GM19395 (cell line): ENCODE results near the gene SLAMF7.
A peak's percentile ranks its signal among the peaks of the same experiment; 100 is the strongest.

ENCODE experiments used
- ATAC-seq: cut with Tn5 transposase; IDR thresholded peaks from one replicate; pipeline ENCODE4 v1.9.1; 2021; ENCODE audit warnings: mild to moderate bottlenecking, moderate library complexity; ENCODE audit not compliant: unreplicated experiment

SLAMF7 gene

GRCh38 chr1:160744852-160745520, 5.9 kb downstream of the SLAMF7 start:
- ATAC-seq = no peak

DNA sequence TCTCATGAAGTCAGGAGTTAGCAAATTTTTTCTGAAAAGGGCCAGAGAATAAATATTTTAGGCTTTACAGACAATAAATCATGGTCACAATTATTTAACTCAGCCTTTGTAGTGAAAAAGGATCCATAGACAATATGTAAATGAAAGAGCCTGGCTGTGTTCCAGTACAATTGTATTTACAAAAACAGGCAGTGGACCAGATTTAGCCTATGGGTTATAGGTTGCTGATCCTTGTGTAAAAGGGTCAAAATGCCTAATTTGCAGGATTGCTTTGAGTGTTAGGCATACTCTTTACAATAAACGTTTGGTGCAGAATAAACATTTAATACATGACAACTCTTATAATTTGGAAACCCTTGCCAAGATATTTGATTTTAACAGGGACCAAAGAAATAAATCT, 6.5 kb downstream of the SLAMF7 start:
- no peak for ATAC-seq

- ATAC-seq = no peak
These were observed 7.9 kb downstream of the SLAMF7 start for GRCh38 chr1:160746836-160747500.

- no peak for ATAC-seq
These were observed 8.7 kb downstream of the SLAMF7 start for GRCh38 chr1:160747717-160748116.

DNA sequence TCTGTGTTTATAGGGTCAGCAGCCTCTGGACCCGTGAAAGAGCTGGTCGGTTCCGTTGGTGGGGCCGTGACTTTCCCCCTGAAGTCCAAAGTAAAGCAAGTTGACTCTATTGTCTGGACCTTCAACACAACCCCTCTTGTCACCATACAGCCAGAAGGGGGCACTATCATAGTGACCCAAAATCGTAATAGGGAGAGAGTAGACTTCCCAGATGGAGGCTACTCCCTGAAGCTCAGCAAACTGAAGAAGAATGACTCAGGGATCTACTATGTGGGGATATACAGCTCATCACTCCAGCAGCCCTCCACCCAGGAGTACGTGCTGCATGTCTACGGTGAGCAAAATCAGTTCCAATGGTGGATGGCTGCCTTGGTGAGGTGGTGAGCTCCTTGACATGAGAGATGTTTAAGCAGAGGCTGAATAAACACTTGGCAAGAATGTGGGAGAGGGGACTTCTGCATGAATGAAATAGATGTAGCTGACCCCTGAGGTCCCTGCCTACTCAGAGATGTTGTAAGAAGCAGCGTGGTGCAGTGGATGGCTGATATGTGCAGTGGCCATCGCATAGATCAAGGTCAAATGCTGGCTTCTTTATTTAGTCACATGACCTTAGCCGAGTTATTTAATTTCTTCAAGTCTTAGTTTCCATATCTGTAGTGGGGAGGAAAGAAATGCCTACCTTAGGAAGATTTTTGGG, 9.3 kb downstream of the SLAMF7 start:
- no peak for ATAC-seq

DNA sequence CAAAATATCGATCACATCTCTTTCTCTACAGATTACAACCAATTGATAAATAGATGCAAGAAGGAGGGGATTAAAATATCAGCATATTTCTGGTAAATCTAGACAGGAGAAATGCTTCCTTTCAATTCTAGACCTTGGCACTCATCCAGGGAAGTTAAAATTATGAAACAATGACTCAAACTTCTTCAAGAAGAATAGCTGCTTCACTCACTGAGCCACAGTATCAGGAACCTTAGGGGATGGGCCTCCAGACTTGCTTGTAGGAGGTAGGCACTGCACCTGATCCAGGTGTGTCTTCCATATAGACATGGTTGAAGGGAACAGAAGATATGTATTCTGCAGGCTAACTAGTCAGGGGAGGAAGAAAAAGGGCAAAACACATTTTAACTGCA, 9.8 kb downstream of the SLAMF7 start:
- ATAC-seq = no peak

- ATAC-seq = no peak
These were observed 11.6 kb downstream of the SLAMF7 start for GRCh38 chr1:160750608-160751007.

GRCh38 chr1:160752406-160752805, 13.4 kb downstream of the SLAMF7 start:
- no peak for ATAC-seq

GRCh38 chr1:160752924-160753323, 13.9 kb downstream of the SLAMF7 start:
- no peak for ATAC-seq

DNA sequence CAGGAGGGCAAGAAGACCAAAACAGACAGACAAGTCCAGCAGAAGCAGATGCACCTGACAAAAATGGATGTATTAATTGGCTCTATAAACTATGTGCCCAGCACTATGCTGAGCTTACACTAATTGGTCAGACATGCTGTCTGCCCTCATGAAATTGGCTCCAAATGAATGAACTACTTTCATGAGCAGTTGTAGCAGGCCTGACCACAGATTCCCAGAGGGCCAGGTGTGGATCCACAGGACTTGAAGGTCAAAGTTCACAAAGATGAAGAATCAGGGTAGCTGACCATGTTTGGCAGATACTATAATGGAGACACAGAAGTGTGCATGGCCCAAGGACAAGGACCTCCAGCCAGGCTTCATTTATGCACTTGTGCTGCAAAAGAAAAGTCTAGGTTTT, 14.5 kb downstream of the SLAMF7 start:
- ATAC-seq = no peak

DNA sequence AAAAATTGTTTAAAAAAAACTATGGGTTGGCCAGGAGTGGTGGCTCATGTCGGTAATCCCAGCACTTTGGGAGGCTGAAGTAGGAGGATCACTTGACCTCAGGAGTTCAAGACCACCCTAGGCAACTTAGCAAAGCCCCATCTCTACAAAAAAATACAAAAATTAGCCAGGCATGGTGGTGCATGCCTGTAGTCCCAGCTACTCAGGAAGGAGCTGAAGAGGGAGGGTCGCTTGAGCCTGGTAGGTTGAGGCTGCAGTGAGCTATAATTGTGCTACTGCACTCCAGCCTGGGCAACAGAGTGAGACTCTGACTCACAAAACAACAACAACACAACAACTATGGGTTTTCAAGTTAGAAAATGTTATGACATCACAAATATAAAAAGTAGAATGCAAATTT, 16.4 kb downstream of the SLAMF7 start:
- ATAC-seq = no peak

- peak; percentile 44 for ATAC-seq
These were observed 17.1 kb downstream of the SLAMF7 start for GRCh38 chr1:160755911-160756848.

DNA sequence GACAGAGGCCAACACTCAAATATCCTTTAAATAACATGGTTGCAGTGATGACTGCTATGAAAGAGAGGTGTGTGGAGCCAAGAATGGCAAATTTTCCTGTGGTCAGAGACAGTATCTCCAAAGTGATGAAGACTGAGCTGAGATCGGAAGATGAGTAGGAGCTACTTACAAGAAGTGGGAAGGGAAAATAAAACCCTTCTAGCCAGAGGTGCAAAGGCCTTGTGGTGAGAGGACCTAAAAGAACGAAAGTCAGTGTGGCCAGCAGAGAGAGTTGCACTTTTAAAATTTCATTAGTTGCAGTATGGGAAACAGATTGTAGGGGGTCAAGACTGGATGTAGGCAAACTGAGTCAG, 17.8 kb downstream of the SLAMF7 start:
- ATAC-seq = no peak

GRCh38 chr1:160758521-160758920, 19.5 kb downstream of the SLAMF7 start:
- no peak for ATAC-seq

DNA sequence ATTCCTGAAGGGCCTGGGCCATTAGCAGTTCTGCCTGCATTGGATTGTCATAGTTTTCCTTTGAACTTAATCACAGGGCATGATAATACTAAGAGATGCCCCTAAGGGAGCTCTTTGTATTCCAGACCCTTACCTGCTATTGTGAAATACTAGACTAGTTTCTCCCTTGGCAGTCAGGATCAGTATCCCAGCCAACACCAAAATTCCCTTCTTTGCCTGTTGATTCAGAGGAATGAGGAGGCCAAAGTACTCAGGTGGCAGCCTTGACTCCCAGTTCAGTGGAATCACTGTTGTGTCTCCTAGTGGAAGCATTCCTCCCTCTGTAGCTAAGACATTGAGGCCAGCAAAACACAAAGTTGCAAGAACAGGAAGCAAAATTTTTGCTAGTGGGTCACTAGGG, 20.7 kb downstream of the SLAMF7 start:
- ATAC-seq = no peak

GRCh38 chr1:160761046-160761445, 22.0 kb downstream of the SLAMF7 start:
- ATAC-seq = no peak

DNA sequence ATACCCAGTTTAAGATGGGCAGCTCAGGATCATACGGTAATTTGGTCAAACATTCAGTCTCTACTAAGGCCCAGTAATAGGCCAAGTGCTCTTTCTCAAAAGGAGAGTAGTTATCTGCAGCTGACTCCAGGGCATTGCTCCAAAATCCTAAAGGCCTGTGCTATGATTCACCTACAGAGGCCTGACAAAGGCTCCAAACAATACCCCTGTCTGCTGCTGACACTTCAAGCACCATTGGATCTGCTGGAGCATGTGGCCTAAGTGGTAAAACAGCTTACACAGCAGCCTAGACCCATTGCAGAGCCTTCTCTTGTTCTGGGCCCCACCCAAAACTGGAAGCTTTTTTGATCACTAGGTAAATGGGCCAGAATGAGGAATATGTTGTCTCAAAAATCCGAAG, 22.8 kb downstream of the SLAMF7 start:
- ATAC-seq = no peak

GRCh38 chr1:160763993-160764392, 24.9 kb downstream of the SLAMF7 start:
- no peak for ATAC-seq

DNA sequence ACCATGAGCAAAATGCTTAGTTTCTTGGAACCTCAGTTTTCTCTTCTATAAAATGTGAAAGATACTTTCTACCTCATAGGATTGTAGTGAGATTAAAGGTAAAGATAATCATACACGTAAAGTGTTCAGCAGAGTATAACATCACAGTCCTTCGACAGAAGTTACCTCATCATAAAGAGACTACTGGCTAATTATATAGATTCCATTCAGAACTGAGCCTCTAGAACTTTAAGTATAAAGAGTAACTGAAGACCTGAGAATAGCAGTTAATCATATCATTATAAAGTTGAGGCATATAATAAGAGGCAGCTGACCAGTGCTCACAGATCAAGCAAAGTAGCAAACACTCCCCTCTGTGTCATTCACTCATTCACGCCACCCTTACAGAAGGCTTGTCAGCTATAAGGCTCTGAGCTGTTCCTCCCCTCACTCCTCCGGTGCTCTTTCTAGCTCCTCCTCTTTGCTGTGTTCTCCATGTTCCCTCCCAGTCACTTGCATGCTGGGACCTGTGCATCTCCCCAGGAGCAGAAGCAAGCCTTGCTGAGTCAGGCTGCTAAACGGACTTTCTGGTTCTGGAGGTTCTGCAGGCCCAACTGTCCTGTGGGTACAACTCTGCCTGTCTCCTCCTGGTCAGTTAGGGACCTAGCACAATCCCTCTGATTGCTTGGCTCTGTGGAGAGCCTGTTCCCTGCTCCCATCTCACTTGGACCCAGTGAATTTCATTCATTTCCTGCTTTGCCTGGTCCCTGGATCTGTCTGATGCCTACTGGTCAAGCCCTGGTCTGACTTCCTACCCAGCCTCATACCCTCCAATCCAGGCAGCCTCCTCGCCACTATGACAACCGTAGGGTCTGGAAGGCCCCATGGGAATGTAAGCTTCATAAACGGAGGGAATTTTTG, 28.6 kb downstream of the SLAMF7 start:
- peak; percentile 66 for ATAC-seq

DNA sequence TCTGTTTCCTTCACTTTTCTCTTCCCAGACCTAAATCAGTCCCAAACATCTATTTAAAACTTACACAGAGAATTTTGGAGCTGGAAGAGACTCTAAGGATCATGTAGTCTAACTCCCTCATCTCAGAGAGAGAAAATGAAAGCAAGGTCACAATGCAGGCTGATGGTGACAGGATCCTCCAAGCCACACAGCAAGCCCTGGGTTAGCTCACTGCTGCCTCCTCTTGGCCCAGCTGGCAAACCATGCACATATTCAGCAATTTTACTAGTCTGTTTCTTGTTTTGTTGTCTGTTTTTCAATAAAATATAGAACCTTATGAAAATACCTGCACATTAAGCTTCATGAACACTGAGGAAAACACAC, 29.2 kb downstream of the SLAMF7 start:
- ATAC-seq = peak; percentile 77
